Loucy (cell line): ENCODE results near the gene KCNA2.

ENCODE experiments used
- EZH2phosphoT487 ChIP-seq: fragments of 200-600 bp; IDR thresholded peaks from 2 replicates; pipeline ENCODE4 v1.6.1; 2018; ENCODE audit warnings: antibody characterized with exemption, mild to moderate bottlenecking, moderate library complexity, borderline replicate concordance
- TF ChIP-seq, protein P1 (sequence below): fragments of 200-600 bp; sonication (generic); conservative IDR thresholded peaks from 2 replicates; pipeline ENCODE4 v1.5.1; 2014; ENCODE audit warnings: mild to moderate bottlenecking, antibody characterized with exemption, low read length

DNA sequence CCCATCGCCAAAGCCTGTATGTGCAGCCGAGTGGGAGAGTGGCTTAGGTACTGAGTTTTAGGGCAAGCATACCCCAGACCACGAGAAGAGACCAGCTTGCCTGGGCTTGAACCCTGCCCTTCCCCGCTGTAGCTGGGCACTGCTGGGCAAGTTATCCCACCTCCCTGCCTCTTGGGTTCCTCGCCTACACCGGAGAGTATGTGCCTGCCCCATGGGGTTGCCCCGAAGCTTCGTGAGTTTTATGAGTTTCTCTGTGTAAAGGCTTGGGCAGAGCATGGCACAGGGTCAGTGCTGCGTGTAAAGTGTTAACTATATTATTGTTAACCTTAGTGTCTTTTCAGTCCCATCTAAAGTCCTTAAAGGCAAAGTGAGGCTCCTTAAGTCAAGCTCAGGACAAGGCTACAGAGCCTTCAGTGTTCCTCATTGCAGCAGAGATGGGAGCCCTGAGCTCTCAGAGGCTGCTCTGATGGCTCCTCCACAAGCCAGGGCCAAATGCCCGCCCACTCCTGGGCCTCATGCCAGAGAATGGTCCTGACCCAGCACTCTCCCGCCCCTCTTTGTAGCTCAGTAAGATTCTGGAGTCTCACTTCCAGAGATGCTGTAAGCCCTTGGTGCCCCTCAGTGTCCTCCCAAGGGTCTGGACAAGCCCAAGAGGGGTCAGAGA, 50.2 kb downstream of the KCNA2 start:
- TF ChIP-seq, protein P1, sequence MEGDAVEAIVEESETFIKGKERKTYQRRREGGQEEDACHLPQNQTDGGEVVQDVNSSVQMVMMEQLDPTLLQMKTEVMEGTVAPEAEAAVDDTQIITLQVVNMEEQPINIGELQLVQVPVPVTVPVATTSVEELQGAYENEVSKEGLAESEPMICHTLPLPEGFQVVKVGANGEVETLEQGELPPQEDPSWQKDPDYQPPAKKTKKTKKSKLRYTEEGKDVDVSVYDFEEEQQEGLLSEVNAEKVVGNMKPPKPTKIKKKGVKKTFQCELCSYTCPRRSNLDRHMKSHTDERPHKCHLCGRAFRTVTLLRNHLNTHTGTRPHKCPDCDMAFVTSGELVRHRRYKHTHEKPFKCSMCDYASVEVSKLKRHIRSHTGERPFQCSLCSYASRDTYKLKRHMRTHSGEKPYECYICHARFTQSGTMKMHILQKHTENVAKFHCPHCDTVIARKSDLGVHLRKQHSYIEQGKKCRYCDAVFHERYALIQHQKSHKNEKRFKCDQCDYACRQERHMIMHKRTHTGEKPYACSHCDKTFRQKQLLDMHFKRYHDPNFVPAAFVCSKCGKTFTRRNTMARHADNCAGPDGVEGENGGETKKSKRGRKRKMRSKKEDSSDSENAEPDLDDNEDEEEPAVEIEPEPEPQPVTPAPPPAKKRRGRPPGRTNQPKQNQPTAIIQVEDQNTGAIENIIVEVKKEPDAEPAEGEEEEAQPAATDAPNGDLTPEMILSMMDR: no peak
- no peak for TF ChIP-seq EZH2phosphoT487
